ENCODE results near the gene CSMD2.

Gene CSMD2

GRCh38 chr1:33897092-33897725, 267.8 kb downstream of the CSMD2 start:
- TF ChIP-seq CTCF (conservative IDR thresholded peaks at IDR 0.05; ENCODE audit: low read length) = no peak
- peak; percentile 60 for DNase-seq (ENCODE audit: low read depth)
- H3K4me3 ChIP-seq (ENCODE audit: low read length) = no peak overlapping the region

- DNase-seq (ENCODE audit: low read depth) = no peak
- TF ChIP-seq CTCF (conservative IDR thresholded peaks at IDR 0.05; ENCODE audit: low read length) = no peak
- H3K4me3 ChIP-seq (ENCODE audit: low read length) = no peak overlapping the region
These were observed 269.1 kb downstream of the CSMD2 start for GRCh38 chr1:33895976-33896375.

- TF ChIP-seq CTCF (conservative IDR thresholded peaks at IDR 0.05; ENCODE audit: low read length) = no peak
- DNase-seq (ENCODE audit: low read depth) = no peak
- H3K4me3 ChIP-seq (ENCODE audit: low read length) = no peak overlapping the region
These were observed 269.6 kb downstream of the CSMD2 start for GRCh38 chr1:33895396-33895795.

GRCh38 chr1:33893147-33893830, 271.7 kb downstream of the CSMD2 start:
- H3K4me3 ChIP-seq (ENCODE audit: low read length) = no peak overlapping the region
- DNase-seq (ENCODE audit: low read depth) = peak; percentile 97
- no peak for TF ChIP-seq CTCF (conservative IDR thresholded peaks at IDR 0.05; ENCODE audit: low read length)

- no peak for DNase-seq (ENCODE audit: low read depth)
- TF ChIP-seq CTCF (conservative IDR thresholded peaks at IDR 0.05; ENCODE audit: low read length) = no peak
- no peak overlapping the region for H3K4me3 ChIP-seq (ENCODE audit: low read length)
These were observed 278.5 kb downstream of the CSMD2 start for GRCh38 chr1:33886496-33886895.

- H3K4me3 ChIP-seq (ENCODE audit: low read length) = no peak overlapping the region
- no peak for TF ChIP-seq CTCF (conservative IDR thresholded peaks at IDR 0.05; ENCODE audit: low read length)
- DNase-seq (ENCODE audit: low read depth) = no peak
These were observed 284.7 kb downstream of the CSMD2 start for GRCh38 chr1:33880305-33880704.

GRCh38 chr1:33878392-33878791, 286.6 kb downstream of the CSMD2 start:
- no peak for DNase-seq (ENCODE audit: low read depth)
- no peak for TF ChIP-seq CTCF (conservative IDR thresholded peaks at IDR 0.05; ENCODE audit: low read length)
- no peak overlapping the region for H3K4me3 ChIP-seq (ENCODE audit: low read length)

Data from AG10803 (cell line).